GM12873 (cell line): ENCODE results near the gene USP5.

ENCODE experiments used
- CTCF ChIP-seq: IDR thresholded peaks from 2 replicates; pipeline ENCODE4 v1.5.1; 2012; ENCODE audit warnings: low read depth, mild to moderate bottlenecking, moderate library complexity, low read length, control low read depth; ENCODE audit not compliant: insufficient read depth; ENCODE audit errors: missing control alignments

The USP5 gene

GRCh38 chr12:6883252-6883651 is 31.3 kb downstream of the USP5 start:
- no peak for TF ChIP-seq CTCF

- TF ChIP-seq CTCF: no peak
Observed at GRCh38 chr12:6883683-6884082, 31.7 kb downstream of the USP5 start.

- no peak for TF ChIP-seq CTCF
Observed at GRCh38 chr12:6884539-6884938, 32.6 kb downstream of the USP5 start.

- TF ChIP-seq CTCF: no peak
Observed at GRCh38 chr12:6887460-6887859, 35.5 kb downstream of the USP5 start.

- no peak for TF ChIP-seq CTCF
Observed at GRCh38 chr12:6888360-6888759, 36.4 kb downstream of the USP5 start.

GRCh38 chr12:6890789-6891645 is 39.1 kb downstream of the USP5 start:
- TF ChIP-seq CTCF: peak; percentile 75

GRCh38 chr12:6891646-6892001 is 39.7 kb downstream of the USP5 start:
- TF ChIP-seq CTCF: no peak
